Stimulated activated CD8-positive, alpha-beta memory T cell treated with anti-CD3 and anti-CD28 coated beads, Interleukin-4, amount 100 ng/mL, for 4 hours (primary cell): ENCODE data around the gene RND3.

Source experiments
- DNase-seq, 2 donors: peaks; one replicate each; pipeline ENCODE4 v3.0.0-alpha.2; 2020; ENCODE audit warnings: low read depth in 2 of 2, low spot score in 1 of 2

The RND3 gene

DNA sequence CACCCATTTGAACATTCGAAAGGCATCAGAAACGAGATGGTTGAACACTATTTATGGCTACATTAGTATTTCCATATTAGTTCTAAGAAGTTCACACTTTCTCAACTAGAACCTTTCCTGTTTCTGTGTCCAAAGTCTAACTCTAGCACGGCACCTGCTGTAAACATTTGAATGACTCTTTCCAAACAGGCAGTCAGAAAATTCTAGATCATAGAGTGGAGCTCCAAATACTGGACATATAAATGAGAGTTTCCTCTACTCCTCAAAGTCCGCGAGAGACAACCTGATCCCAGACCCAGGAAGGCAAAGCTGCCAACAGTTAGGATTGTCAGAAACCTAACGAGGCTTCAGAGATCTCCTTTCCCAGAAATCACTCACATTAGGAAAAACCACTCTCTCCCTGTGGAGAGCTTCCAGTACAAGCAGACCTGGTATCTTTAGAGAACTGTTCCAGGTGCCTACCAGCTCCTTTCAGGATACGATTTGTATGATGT lies 10.6 kb downstream of the RND3 start:
- no peak for DNase-seq

DNA sequence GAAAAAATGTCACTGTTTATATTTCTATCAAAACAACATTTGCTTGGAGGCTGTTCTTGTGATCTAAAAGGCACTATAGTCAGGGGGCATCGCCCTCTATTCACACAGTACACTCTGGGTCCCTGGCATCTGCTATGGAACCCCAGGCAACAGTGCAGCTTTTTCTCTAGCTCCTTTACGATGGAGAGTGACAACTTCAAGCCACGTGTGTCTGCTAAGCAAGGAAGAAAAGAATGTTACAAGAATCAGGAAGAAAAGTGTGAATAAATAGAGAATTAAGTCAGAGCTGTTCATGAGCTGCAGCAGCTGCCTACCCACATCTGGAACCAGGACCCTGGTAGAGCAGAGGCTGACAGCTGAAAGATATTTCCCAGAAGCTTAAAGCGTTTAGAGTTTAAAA lies 11.2 kb downstream of the RND3 start:
- DNase-seq: no peak

- DNase-seq: no peak
These were observed 11.8 kb downstream of the RND3 start for GRCh38 chr2:150475479-150476250.

- no peak for DNase-seq
These were observed 13.0 kb downstream of the RND3 start for GRCh38 chr2:150474326-150475074.

DNA sequence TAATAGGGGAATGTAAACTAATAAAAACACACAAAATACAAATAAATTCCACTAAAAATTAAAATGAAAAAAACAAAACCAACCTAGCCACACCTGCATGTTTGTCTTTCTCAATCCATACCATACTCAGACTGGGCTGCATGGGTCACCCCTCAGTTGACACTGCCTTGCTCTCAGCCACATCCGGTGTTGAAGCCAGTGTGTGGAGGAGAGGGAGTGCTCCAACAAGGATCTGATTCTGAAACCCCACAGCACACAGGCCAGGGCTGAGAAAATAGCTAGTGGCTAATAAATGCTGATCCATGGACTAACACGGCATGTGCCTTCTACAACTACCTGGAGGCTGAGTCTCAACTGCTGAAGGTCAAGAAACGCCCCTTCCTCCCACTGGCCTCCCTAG lies 13.7 kb downstream of the RND3 start:
- DNase-seq: no peak

- no peak for DNase-seq
These were observed 15.0 kb downstream of the RND3 start for GRCh38 chr2:150472511-150472899.

GRCh38 chr2:150471813-150472510 lies 15.5 kb downstream of the RND3 start:
- no peak for DNase-seq

GRCh38 chr2:150470435-150470834 lies 17.0 kb downstream of the RND3 start:
- no peak for DNase-seq

GRCh38 chr2:150469706-150470274 lies 17.7 kb downstream of the RND3 start:
- no peak for DNase-seq

DNA sequence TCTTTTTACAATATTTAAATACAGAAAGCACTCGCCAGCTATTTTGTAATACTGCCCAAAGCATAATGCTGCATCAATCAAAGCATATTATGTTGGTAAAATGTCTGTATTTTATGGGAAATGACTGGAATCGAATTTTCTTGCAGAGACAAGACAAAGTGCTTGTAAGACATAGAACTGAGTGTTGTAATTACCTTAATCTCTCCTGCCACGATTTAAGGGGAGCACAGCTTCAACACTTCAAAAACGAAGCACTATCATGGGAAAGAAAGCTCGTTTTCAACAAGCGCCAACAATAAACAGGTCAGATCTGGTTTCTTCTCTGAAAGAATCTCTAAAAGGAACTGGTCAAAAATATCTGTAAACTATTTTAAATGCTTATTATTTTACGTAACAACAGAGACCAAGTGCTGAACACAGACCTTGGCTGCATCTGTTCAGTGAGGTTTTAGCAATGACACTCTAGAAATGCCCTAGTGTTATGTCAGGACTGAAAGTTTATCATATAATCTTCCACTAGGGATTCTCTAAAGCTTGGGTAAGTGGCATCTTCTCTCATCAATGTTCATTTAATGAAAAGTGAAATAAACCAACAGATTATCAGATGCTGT lies 19.0 kb downstream of the RND3 start:
- DNase-seq: no peak

DNA sequence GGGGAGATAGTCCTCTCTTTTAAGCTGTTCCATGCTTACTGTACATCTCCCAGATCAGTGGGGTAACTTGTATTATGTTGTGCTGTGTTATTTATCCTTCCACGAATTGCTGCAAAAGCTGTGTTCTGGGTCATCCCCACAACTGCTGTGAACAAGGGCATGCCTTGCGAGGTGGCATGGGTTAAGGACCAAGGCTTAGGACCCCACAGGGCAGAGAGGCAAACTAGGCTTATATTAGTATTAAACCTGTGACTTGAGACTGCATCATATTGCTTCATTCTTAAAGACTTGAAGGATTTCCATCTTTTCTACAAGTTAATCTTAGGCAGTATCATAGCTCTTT lies 19.9 kb downstream of the RND3 start:
- DNase-seq: no peak

DNA sequence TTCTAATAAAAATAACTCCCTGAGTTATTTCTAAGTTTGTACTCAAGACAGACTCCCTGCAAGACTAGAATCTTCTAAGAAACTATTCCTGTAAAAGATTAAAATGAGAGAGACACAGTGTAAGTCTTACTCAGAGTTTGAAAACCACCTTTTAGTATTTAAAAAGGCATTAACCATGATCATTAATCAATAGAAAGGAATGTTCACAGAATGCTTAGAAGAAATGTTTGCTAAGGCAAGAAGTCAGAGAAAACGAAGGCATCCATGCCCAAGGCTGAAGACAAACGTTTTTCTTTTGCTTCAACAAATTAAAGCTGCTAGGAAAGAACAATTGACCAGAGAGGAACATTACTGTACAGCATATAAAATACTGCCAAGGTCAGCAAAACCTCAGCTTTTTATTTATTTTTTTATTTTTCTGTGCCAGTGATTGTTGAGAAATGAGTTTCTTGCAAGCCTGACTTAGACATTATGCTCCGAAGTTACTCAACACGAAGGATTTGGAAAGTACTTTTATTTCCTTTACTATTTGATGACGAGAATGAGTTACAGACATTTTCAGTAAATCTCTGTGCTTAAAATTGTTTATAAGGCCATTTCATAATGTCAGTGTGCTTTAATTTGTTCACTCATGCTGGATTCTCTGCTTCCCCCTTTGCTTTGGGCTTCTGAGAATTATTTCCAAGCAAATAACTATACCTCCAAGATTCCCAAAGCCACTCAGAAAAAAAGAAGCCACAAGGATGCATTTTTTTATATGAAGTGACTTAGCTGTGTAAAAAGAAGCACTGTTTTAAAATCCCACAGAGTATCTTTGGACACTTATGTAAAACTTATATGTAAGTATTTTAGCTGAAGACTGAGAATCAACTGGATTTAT lies 20.5 kb downstream of the RND3 start:
- no peak for DNase-seq

DNA sequence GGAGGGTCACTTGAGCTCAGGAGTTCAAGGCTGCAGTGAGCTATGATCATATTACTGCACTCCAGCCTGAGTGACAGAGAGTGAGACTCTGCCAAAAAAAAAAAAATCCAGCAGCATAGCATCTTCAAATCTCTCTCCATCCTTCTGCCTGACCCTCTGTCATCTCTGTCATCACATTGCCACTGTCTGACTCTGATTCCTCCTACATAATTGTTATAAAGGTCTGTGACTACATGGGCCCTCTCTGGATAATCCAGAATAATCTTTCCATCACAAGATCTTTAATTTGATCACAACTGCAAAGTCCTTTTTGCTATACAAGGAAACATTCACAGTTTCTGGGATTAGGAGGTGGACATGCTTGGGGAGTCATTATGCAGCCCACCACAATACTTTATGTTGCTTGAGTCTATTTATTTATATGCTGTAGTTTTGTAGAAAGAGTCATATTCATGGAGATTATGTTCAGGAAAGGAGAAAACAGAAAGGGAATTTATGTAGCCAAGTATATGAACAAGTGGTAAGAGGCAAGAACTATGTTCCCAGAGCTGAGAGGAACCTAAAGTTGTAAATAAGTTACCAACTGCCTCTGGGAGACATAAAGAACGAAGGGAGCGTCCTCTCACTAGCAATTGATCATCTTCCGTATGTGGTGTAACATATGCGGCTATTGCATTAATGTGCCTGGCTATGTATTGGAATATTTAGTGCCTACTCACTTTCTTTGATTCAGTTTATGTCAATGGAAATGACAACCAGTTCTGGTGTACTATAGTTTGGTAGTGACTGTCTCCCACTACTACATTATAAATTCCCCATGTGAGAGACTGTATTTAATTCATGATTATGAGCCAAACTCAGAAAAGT lies 21.5 kb downstream of the RND3 start:
- no peak for DNase-seq

GRCh38 chr2:150464986-150465385 lies 22.5 kb downstream of the RND3 start:
- DNase-seq: no peak

- DNase-seq: no peak
These were observed 23.2 kb downstream of the RND3 start for GRCh38 chr2:150464270-150464669.

GRCh38 chr2:150462770-150463169 lies 24.7 kb downstream of the RND3 start:
- DNase-seq: no peak

GRCh38 chr2:150459281-150459680 lies 28.2 kb downstream of the RND3 start:
- no peak for DNase-seq

DNA sequence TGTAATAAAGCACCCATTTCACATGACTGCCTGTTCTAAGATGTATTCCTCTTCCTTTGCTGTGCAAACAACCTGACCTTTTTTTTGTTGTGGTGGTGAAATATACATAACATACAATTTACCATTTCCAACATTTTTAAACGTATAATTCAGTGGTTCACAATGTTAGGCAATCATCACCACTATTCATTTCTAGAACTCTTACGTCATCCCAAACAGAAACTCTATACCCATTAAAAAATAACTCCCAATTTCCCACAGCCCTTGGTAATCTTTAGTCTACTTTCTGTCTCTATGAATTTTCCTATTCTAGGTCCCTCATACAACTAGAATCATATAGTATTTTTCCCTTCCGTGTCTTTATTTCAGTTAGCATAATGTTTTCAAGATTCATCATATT lies 36.7 kb downstream of the RND3 start:
- no peak for DNase-seq

DNA sequence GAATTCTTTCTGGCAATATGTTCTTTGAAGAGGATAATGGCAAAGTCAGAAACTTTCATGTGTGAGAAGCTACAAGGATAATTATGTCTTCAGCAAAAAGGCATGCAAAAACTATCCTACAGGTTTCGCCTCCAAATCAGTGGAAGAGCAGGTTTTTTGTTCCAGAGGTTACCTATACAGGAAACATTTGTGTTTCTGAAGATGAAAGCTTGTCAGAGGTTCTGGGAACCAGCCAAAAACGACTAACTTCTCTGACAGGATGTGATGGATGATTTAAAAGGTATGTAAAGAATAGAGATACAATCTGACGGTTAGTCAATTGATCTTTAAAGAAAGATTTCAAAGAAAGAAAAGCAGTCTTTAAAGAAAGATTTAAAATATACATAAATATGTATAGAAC lies 37.6 kb downstream of the RND3 start:
- DNase-seq: no peak
